ACHN (cell line): ENCODE data around the gene GABRG2.

Experiments used
- DNase-seq: peaks from one replicate; pipeline ENCODE4 v3.0.0-alpha.2; 2015
- in situ Hi-C: cut with HindIII; loops from 2 replicates; pipeline ENCODE4 v1.10.0; 2017; ENCODE audit warnings: low sequenced_read_pairs, low pct_ligation_motif_present, low pct_unique_long_range_greater_than_20kb

The GABRG2 gene

GRCh38 chr5:162174358-162174974 lies 106.9 kb downstream of the GABRG2 start:
- in situ Hi-C loops, result no loop called here
- no peak for DNase-seq

GRCh38 chr5:162187371-162187770 lies 119.8 kb downstream of the GABRG2 start:
- in situ Hi-C loops, result no loop called here
- DNase-seq, result no peak

GRCh38 chr5:162189719-162190118 lies 122.1 kb downstream of the GABRG2 start:
- in situ Hi-C loops, result no loop called here
- DNase-seq, result no peak

GRCh38 chr5:162193012-162193411 lies 125.4 kb downstream of the GABRG2 start:
- no peak for DNase-seq
- in situ Hi-C loops, result no loop called here

- in situ Hi-C loops, result no loop called here
- DNase-seq, result no peak
These were observed 128.8 kb downstream of the GABRG2 start for GRCh38 chr5:162196351-162196750.

- no peak for DNase-seq
- in situ Hi-C loops, result no loop called here
These were observed 134.8 kb downstream of the GABRG2 start for GRCh38 chr5:162202285-162202880.
